K562 (cell line): ENCODE results near the gene ZNF837. TPM values are rescaled to one million over a fixed set of nuclear protein-coding genes. Genes with fewer than 3 reads are reported as not detected.

Experiments used
- OTX1 ChIP-seq: fragments of 450-650 bp; formaldehyde crosslinking; IDR thresholded peaks from 2 replicates; pipeline ENCODE4 v1.4.0; 2022; ENCODE audit warnings: mild to moderate bottlenecking
- PHB ChIP-seq: fragments of 250-450 bp; sonication (Bioruptor Pico); IDR thresholded peaks from 2 replicates; pipeline ENCODE4 v1.5.0; 2021
- POLR2A ChIP-seq: fragments of 450-650 bp; conservative IDR thresholded peaks from 2 replicates; pipeline ENCODE4 v1.6.1; 2016
- POLR2H ChIP-seq: IDR thresholded peaks from 2 replicates; pipeline ENCODE4 v1.6.1; 2016; ENCODE audit warnings: missing genetic modification characterization, low read depth, mild to moderate bottlenecking, control low read depth, missing compliant biosample characterization, moderate library complexity
- RBFOX2 ChIP-seq: fragments of 200-400 bp; formaldehyde crosslinking; IDR thresholded peaks from 2 replicates; pipeline ENCODE4 v1.6.1; 2017; ENCODE audit warnings: low read depth, mild to moderate bottlenecking, low read length, moderate library complexity
- SOX6 ChIP-seq: fragments of 450-650 bp; IDR thresholded peaks from 2 replicates; pipeline ENCODE4 v1.6.1; 2014; ENCODE audit warnings: mild to moderate bottlenecking
- TRIM28 ChIP-seq: fragments of 450-650 bp; IDR thresholded peaks from 2 replicates; pipeline ENCODE4 v1.6.1; 2017
- XRCC5 ChIP-seq: fragments of 200-400 bp; formaldehyde crosslinking; IDR thresholded peaks from 2 replicates; pipeline ENCODE4 v1.6.1; 2017; ENCODE audit warnings: low read depth, mild to moderate bottlenecking, low read length
- ZFP36 ChIP-seq: fragments of 150-350 bp; IDR thresholded peaks from 2 replicates; pipeline ENCODE4 v1.6.1; 2018; ENCODE audit warnings: low read length, low read depth; ENCODE audit not compliant: partially characterized antibody
- polyA plus RNA-seq, 8 experiments: library from polyadenylated mRNA; depleted of rRNA in 4 of 8; stranded (reverse) in 5 of 8; unstranded in 3 of 8; fragments of >200 nt; fragmentation: Nextera tagmentation in 2 of 8; fragmentation: Illumina TruSeq in 1 of 8; extraction: Ambion mirVana in 2 of 8; extraction: Trizol in 1 of 8; gene quantifications; 2 replicates each; pipeline versions ENCODE4 v1.2.1 to v1.2.3, GENCODE V29; 2011 to 2014; ENCODE audit warnings: inconsistent platforms in 1 of 8, missing spikeins in 1 of 8
- total RNA-seq, 7 experiments: library from RNA; depleted of rRNA in 6 of 7; stranded (reverse); fragments of >200 nt in 6 of 7; fragmentation: Illumina TruSeq in 2 of 7; extraction: Trizol in 2 of 7; gene quantifications; 2 replicates each; pipeline versions ENCODE4 v1.2.1 to v1.2.3, GENCODE V29; 2011 to 2021; ENCODE audit warnings: low replicate concordance in 1 of 7
- TF ChIP-seq, protein P1 (sequence below): fragments of 450-650 bp; IDR thresholded peaks from 2 replicates; pipeline ENCODE4 v1.6.1; 2016; ENCODE audit warnings: mild to moderate bottlenecking, moderate library complexity
- TF ChIP-seq, protein P2 (sequence below): fragments of 250-450 bp; sonication (Bioruptor Pico); IDR thresholded peaks from 2 replicates; pipeline ENCODE4 v1.5.0; 2021; ENCODE audit warnings: mild to moderate bottlenecking, borderline replicate concordance
- TF ChIP-seq, protein P3 (sequence below): fragments of 250-450 bp; sonication (Bioruptor Pico); IDR thresholded peaks from 2 replicates; pipeline ENCODE4 v1.9.0; 2021; ENCODE audit warnings: mild to moderate bottlenecking
- TF ChIP-seq, protein P4 (sequence below): sonication (generic); formaldehyde crosslinking; IDR thresholded peaks from 2 replicates; pipeline ENCODE4 v1.8.0; 2022; ENCODE audit warnings: mild to moderate bottlenecking, missing genetic modification reagents

The ZNF837 gene
- total and polyA plus RNA-seq, 9 of the 15 experiments (the other 6 are each of a cell fraction or from before 2014, with no cell fraction given) = 0.11 to 2.1 (median 0.57) TPM; not detected in 4

DNA sequence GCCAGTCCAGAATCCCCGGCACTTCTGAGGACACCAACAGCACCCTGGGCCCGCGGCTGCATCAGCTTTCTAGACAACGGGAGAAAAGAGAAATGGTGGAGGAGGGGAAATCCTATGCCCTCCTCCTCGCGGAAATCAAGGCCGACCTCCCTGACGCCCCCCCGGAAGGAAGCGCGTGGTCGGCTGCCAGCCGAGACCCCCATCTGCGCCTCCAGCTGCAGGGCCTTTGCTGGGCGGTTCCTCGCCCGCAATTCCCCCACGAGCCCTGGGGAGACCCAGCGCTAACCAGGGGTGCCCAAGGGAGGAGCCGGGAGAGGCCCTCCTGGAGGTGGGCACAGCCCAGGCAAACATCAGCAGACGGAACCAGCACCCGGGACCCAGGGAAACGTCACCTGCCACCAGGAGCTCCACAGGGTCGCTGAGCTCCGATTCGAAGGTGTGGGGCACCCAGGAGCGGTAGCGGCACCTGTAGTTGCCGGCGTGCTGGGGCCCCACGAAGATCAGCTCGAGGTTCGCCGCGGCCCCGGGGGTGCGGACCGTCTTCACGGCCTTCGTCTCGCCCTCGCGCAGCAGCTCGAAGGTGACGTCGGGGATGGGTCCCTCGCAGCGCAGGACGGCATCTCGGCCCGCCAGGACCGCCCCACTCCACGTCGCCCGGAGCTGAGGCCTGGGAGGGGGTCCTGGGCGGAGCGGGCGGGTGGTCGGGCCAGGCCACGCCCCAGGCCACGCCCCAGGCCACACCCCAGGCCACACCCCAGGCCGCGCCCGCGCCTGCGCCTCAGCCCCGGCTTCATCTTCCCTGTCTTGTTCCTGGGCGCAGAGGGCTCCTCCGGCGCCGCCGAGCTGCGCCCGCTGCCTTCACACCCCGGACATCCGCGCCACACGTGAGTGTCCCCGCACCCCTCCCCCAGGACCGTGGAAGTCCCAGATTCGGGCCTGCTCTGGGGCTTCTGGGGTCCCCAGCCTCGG lies 33.6 kb downstream of the ZNF837 start (continued):
- TF ChIP-seq, protein P1, sequence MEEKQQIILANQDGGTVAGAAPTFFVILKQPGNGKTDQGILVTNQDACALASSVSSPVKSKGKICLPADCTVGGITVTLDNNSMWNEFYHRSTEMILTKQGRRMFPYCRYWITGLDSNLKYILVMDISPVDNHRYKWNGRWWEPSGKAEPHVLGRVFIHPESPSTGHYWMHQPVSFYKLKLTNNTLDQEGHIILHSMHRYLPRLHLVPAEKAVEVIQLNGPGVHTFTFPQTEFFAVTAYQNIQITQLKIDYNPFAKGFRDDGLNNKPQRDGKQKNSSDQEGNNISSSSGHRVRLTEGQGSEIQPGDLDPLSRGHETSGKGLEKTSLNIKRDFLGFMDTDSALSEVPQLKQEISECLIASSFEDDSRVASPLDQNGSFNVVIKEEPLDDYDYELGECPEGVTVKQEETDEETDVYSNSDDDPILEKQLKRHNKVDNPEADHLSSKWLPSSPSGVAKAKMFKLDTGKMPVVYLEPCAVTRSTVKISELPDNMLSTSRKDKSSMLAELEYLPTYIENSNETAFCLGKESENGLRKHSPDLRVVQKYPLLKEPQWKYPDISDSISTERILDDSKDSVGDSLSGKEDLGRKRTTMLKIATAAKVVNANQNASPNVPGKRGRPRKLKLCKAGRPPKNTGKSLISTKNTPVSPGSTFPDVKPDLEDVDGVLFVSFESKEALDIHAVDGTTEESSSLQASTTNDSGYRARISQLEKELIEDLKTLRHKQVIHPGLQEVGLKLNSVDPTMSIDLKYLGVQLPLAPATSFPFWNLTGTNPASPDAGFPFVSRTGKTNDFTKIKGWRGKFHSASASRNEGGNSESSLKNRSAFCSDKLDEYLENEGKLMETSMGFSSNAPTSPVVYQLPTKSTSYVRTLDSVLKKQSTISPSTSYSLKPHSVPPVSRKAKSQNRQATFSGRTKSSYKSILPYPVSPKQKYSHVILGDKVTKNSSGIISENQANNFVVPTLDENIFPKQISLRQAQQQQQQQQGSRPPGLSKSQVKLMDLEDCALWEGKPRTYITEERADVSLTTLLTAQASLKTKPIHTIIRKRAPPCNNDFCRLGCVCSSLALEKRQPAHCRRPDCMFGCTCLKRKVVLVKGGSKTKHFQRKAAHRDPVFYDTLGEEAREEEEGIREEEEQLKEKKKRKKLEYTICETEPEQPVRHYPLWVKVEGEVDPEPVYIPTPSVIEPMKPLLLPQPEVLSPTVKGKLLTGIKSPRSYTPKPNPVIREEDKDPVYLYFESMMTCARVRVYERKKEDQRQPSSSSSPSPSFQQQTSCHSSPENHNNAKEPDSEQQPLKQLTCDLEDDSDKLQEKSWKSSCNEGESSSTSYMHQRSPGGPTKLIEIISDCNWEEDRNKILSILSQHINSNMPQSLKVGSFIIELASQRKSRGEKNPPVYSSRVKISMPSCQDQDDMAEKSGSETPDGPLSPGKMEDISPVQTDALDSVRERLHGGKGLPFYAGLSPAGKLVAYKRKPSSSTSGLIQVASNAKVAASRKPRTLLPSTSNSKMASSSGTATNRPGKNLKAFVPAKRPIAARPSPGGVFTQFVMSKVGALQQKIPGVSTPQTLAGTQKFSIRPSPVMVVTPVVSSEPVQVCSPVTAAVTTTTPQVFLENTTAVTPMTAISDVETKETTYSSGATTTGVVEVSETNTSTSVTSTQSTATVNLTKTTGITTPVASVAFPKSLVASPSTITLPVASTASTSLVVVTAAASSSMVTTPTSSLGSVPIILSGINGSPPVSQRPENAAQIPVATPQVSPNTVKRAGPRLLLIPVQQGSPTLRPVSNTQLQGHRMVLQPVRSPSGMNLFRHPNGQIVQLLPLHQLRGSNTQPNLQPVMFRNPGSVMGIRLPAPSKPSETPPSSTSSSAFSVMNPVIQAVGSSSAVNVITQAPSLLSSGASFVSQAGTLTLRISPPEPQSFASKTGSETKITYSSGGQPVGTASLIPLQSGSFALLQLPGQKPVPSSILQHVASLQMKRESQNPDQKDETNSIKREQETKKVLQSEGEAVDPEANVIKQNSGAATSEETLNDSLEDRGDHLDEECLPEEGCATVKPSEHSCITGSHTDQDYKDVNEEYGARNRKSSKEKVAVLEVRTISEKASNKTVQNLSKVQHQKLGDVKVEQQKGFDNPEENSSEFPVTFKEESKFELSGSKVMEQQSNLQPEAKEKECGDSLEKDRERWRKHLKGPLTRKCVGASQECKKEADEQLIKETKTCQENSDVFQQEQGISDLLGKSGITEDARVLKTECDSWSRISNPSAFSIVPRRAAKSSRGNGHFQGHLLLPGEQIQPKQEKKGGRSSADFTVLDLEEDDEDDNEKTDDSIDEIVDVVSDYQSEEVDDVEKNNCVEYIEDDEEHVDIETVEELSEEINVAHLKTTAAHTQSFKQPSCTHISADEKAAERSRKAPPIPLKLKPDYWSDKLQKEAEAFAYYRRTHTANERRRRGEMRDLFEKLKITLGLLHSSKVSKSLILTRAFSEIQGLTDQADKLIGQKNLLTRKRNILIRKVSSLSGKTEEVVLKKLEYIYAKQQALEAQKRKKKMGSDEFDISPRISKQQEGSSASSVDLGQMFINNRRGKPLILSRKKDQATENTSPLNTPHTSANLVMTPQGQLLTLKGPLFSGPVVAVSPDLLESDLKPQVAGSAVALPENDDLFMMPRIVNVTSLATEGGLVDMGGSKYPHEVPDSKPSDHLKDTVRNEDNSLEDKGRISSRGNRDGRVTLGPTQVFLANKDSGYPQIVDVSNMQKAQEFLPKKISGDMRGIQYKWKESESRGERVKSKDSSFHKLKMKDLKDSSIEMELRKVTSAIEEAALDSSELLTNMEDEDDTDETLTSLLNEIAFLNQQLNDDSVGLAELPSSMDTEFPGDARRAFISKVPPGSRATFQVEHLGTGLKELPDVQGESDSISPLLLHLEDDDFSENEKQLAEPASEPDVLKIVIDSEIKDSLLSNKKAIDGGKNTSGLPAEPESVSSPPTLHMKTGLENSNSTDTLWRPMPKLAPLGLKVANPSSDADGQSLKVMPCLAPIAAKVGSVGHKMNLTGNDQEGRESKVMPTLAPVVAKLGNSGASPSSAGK = peak; percentile 88
- TF ChIP-seq, protein P2, sequence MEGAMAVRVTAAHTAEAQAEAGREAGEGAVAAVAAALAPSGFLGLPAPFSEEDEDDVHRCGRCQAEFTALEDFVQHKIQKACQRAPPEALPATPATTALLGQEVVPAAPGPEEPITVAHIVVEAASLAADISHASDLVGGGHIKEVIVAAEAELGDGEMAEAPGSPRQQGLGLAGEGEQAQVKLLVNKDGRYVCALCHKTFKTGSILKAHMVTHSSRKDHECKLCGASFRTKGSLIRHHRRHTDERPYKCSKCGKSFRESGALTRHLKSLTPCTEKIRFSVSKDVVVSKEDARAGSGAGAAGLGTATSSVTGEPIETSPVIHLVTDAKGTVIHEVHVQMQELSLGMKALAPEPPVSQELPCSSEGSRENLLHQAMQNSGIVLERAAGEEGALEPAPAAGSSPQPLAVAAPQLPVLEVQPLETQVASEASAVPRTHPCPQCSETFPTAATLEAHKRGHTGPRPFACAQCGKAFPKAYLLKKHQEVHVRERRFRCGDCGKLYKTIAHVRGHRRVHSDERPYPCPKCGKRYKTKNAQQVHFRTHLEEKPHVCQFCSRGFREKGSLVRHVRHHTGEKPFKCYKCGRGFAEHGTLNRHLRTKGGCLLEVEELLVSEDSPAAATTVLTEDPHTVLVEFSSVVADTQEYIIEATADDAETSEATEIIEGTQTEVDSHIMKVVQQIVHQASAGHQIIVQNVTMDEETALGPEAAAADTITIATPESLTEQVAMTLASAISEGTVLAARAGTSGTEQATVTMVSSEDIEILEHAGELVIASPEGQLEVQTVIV (CRISPR knock-in tag) = no peak
- TF ChIP-seq RBFOX2 (peak; percentile 67), POLR2H (no peak), POLR2A (peak; percentile 44; the same call in 1 of the 2 replicates), XRCC5 (no peak), OTX1 (CRISPR knock-in tag) (no peak), ZFP36 (no peak), TRIM28 (no peak), SOX6 (no peak), PHB (CRISPR knock-in tag) (no peak)
- TF ChIP-seq, protein P3, sequence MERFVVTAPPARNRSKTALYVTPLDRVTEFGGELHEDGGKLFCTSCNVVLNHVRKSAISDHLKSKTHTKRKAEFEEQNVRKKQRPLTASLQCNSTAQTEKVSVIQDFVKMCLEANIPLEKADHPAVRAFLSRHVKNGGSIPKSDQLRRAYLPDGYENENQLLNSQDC (CRISPR knock-in tag) = no peak
- TF ChIP-seq, protein P4, sequence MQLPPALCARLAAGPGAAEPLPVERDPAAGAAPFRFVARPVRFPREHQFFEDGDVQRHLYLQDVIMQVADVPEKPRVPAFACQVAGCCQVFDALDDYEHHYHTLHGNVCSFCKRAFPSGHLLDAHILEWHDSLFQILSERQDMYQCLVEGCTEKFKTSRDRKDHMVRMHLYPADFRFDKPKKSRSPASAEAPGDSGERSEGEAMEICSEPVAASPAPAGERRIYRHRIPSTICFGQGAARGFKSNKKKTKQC = peak; percentile 72
